DND-41 (cell line): Measurements from ENCODE around the gene FHOD3.

ENCODE experiments used
- EZH2 ChIP-seq: IDR thresholded peaks from 3 replicates; pipeline ENCODE4 v1.6.1; 2012; ENCODE audit warnings: borderline replicate concordance, low read depth, mild to moderate bottlenecking, moderate library complexity, low read length, inconsistent platforms; ENCODE audit not compliant: severe bottlenecking
- TF ChIP-seq, protein P1 (sequence below): IDR thresholded peaks from 2 replicates; pipeline ENCODE4 v1.5.1; 2012; ENCODE audit warnings: borderline replicate concordance, low read length, moderate library complexity, mild to moderate bottlenecking; ENCODE audit not compliant: poor library complexity, severe bottlenecking; ENCODE audit errors: extremely low read depth

- TF ChIP-seq, protein P1, sequence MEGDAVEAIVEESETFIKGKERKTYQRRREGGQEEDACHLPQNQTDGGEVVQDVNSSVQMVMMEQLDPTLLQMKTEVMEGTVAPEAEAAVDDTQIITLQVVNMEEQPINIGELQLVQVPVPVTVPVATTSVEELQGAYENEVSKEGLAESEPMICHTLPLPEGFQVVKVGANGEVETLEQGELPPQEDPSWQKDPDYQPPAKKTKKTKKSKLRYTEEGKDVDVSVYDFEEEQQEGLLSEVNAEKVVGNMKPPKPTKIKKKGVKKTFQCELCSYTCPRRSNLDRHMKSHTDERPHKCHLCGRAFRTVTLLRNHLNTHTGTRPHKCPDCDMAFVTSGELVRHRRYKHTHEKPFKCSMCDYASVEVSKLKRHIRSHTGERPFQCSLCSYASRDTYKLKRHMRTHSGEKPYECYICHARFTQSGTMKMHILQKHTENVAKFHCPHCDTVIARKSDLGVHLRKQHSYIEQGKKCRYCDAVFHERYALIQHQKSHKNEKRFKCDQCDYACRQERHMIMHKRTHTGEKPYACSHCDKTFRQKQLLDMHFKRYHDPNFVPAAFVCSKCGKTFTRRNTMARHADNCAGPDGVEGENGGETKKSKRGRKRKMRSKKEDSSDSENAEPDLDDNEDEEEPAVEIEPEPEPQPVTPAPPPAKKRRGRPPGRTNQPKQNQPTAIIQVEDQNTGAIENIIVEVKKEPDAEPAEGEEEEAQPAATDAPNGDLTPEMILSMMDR = no peak
- no peak for TF ChIP-seq EZH2
Observed at GRCh38 chr18:36378205-36378604, 80.7 kb downstream of the FHOD3 start.
